Stomach smooth muscle (tissue), 2 donors: Measurements from ENCODE around the gene TMEM120A.
"Not testable (repeated sequence)": the region's sequence is repeated elsewhere in the genome, so short reads cannot be mapped to it uniquely, and the experiment has no call there.

Experiments used
- H3K27ac ChIP-seq: one replicate; pipeline ENCODE4 v1.7.0; 2013; ENCODE audit warnings: mild to moderate bottlenecking, low read length, inconsistent platforms
- H3K27me3 ChIP-seq, 2 donors: one replicate each; pipeline ENCODE4 v1.7.0; 2013; ENCODE audit warnings: low read length in 2 of 2; ENCODE audit not compliant: insufficient read depth in 2 of 2, control insufficient read depth in 1 of 2
- H3K36me3 ChIP-seq, 2 donors: one replicate each; pipeline ENCODE4 v1.7.0; 2013; ENCODE audit warnings: low read length in 2 of 2; ENCODE audit not compliant: control insufficient read depth in 2 of 2, insufficient read depth in 2 of 2
- H3K4me1 ChIP-seq: one replicate; pipeline ENCODE4 v1.7.0; 2013; ENCODE audit warnings: low read length; ENCODE audit not compliant: control insufficient read depth, insufficient read depth
- H3K4me3 ChIP-seq, 2 donors: one replicate each; pipeline ENCODE4 v1.7.0; 2013; ENCODE audit warnings: low read length in 2 of 2
- H3K9ac ChIP-seq, 2 donors: one replicate each; pipeline ENCODE4 v1.7.0; 2013; ENCODE audit warnings: low read length in 2 of 2, mild to moderate bottlenecking in 1 of 2
- H3K9me3 ChIP-seq, 2 donors: one replicate each; pipeline ENCODE4 v1.7.0; 2013; ENCODE audit warnings: low read length in 2 of 2; ENCODE audit not compliant: control insufficient read depth in 2 of 2
- donor health status: healthy.
- donor health status: Pancreatic carcinoma.

The TMEM120A gene

DNA sequence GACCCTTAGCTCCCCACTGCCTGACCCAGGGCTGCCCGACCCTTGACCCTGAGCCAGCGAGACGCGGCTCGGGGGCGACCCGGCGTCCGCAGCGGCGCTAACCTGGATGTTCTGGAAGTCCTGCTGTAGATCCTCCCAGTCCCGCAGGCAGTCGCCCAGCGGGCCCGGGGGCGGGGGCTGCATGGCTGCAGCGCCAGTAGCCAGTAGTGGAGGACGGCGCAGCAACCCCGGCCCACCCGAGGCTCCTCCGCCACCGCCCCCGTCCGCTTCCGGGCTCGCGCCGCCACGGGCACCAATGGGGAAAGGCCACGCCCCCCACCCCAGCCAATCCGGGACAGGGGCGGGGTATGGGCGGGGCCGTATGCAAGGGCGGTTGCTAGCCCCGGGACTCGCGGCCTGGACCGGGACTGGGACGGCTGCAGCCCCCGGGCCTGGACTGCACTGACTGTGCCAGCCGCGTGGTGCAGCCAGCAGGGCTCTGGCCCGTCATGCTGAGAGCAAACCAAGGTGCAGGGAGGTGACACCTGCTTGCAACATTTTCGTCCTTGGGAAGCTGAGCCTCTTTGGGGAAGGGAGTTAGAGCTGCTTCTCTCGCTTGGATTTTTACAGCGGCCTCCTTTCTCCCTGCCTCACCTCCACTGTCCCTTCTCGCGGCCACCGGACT is at the start of gene TMEM120A:
Gene TMEM120A (minus strand): TSS at position 208 of the 664 bp plus-strand sequence. CDS start 25 bp downstream, at position 183.
- Histone ChIP-seq H3K36me3 (peaks cover 2% of the 10 kb centered on the region in 2 donors), H3K4me1 (peaks cover 32% of the 10 kb centered on the region)

GRCh38 chr7:76040126-76040525 is 45.7 kb upstream of the TMEM120A start:
- Histone ChIP-seq H3K27me3 (no peaks in the 10 kb centered on the region), H3K4me1 (peaks cover 3% of the 10 kb centered on the region), H3K9ac (no peak overlapping the region), H3K4me3 (no peak overlapping the region), H3K27ac (no peak overlapping the region), H3K36me3 (peaks cover 0 to 6% of the 10 kb centered on the region in 2 donors), H3K9me3 (no peaks in the 10 kb centered on the region)

More for the DNA sequence above, at the start of gene TMEM120A:
- Histone ChIP-seq H3K27ac (peak within 1 kb of the TSS; percentile 87), H3K27me3 (no peaks in the 10 kb centered on the region), H3K4me3 (peak within 1 kb of the TSS; percentile 70 to 88), H3K9ac (peak within 1 kb of the TSS; percentile 65 to 82), H3K9me3 (no peaks in the 10 kb centered on the region)

- H3K27me3 ChIP-seq: no peaks in the 10 kb centered on the region
- H3K27ac ChIP-seq: no peak overlapping the region
- peaks cover 3% of the 10 kb centered on the region for H3K4me1 ChIP-seq
- no peaks in the 10 kb centered on the region for H3K9me3 ChIP-seq
- H3K4me3 ChIP-seq: no peak overlapping the region
- H3K9ac ChIP-seq: no peak overlapping the region
- peaks cover 0 to 6% of the 10 kb centered on the region in 2 donors for H3K36me3 ChIP-seq
Observed at GRCh38 chr7:76037310-76037709, 42.9 kb upstream of the TMEM120A start.

DNA sequence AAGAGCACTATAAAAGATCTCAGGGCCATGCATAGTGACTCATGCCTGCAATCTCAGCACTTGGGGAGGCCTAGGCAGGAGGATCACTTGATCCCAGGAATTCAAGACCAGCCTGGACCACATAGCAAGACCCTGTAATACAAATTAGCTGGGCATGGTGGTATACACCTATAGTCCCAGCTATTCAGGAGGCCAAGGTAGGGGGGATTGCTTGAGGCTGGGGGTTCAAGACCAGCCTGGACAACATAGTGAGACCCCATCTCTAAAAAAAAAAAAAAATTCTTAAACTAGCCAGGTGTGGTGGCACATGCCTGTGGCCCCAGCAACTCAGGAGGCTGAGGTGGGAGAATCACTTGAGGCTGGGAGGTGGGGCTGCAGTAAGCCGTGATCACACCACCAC is 37.6 kb upstream of the TMEM120A start:
- Histone ChIP-seq H3K9me3 (no peaks in the 10 kb centered on the region), H3K4me3 (no peak overlapping the region), H3K27me3 (no peaks in the 10 kb centered on the region), H3K4me1 (no peaks in the 10 kb centered on the region), H3K27ac (no peak overlapping the region), H3K9ac (no peak overlapping the region), H3K36me3 (peaks cover 3 to 4% of the 10 kb centered on the region in 2 donors)

- H3K4me3 ChIP-seq, H3K9ac ChIP-seq, H3K27me3 ChIP-seq, H3K9me3 ChIP-seq, H3K4me1 ChIP-seq, H3K36me3 ChIP-seq, H3K27ac ChIP-seq: not testable (repeated sequence)
Observed at GRCh38 chr7:76029682-76030081, 35.3 kb upstream of the TMEM120A start.

- H3K27me3 ChIP-seq: no peaks in the 10 kb centered on the region
- H3K4me3 ChIP-seq: no peak overlapping the region
- no peak overlapping the region for H3K9ac ChIP-seq
Observed at GRCh38 chr7:76023002-76023401, 28.6 kb upstream of the TMEM120A start.

GRCh38 chr7:76022026-76022780 is 27.8 kb upstream of the TMEM120A start:
- H3K4me3 ChIP-seq: no peak overlapping the region

More at GRCh38 chr7:76023002-76023401, 28.6 kb upstream of the TMEM120A start:
- H3K4me1 ChIP-seq: no peaks in the 10 kb centered on the region
- no peak overlapping the region for H3K27ac ChIP-seq
- no peaks in the 10 kb centered on the region for H3K9me3 ChIP-seq
- H3K36me3 ChIP-seq: peaks cover 6 to 12% of the 10 kb centered on the region in 2 donors

GRCh38 chr7:76020031-76020714 is 25.8 kb upstream of the TMEM120A start:
- Histone ChIP-seq H3K9ac (no peak overlapping the region), H3K36me3 (peaks cover 6 to 12% of the 10 kb centered on the region in 2 donors), H3K27me3 (no peaks in the 10 kb centered on the region), H3K9me3 (no peaks in the 10 kb centered on the region), H3K4me3 (no peak overlapping the region), H3K27ac (no peak overlapping the region), H3K4me1 (no peaks in the 10 kb centered on the region)

More at GRCh38 chr7:76022026-76022780, 27.8 kb upstream of the TMEM120A start:
- Histone ChIP-seq H3K36me3 (peaks cover 6 to 12% of the 10 kb centered on the region in 2 donors), H3K27ac (no peak overlapping the region), H3K9me3 (no peaks in the 10 kb centered on the region), H3K4me1 (no peaks in the 10 kb centered on the region), H3K27me3 (no peaks in the 10 kb centered on the region), H3K9ac (no peak overlapping the region)

- not testable (repeated sequence) for H3K4me1 ChIP-seq, H3K4me3 ChIP-seq, H3K27ac ChIP-seq, H3K27me3 ChIP-seq, H3K9me3 ChIP-seq, H3K9ac ChIP-seq
- H3K36me3 ChIP-seq: peaks cover 6 to 12% of the 10 kb centered on the region in 2 donors
Observed at GRCh38 chr7:76018520-76018919, 24.1 kb upstream of the TMEM120A start.

DNA sequence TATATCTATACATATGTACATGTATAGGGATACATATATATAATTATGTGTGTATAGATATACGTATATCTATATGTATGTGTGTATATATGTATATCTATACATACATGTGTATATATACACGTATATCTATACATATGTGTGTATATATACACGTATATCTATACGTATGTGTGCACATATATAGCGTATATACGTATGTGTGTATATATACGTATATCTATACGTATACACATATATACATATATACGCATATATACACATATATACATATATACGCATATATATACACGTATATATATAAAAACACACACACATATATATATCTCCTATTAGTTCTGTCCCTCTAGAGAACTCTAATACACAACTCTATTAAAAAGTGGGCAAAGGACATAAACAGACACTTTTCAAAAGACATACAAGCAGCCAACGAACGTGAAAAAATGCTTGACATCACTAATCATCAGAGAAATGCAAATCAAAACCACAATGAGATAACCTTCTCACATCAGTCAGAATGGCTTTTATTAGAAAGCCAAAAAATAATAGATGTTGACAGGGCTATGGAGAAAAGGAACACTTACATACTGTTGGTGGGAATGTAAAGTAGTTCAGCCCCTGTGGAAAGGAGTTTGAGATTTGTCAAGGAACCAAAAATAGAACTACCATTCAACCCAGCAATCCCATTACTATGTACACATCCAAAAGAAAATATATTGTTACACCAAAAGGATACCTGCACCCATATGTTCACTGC is 22.0 kb upstream of the TMEM120A start:
- Histone ChIP-seq H3K27me3 (no peaks in the 10 kb centered on the region), H3K27ac (no peak overlapping the region), H3K4me3 (no peak overlapping the region), H3K9me3 (no peaks in the 10 kb centered on the region), H3K36me3 (peaks cover 2 to 5% of the 10 kb centered on the region in 2 donors), H3K4me1 (peaks cover under 1% of the 10 kb centered on the region), H3K9ac (no peak overlapping the region)
